ENCODE measurements around the gene AKNAD1. TPM values are rescaled to one million over a fixed set of nuclear protein-coding genes. Genes with fewer than 3 reads are reported as not detected.

The AKNAD1 gene
- total RNA-seq, 6 experiments from 2014 or later: 0.39 to 0.57 TPM; not detected in 4

GRCh38 chr1:108832929-108833328 lies 24.0 kb downstream of the AKNAD1 start:
- DNase-seq: no peak
- TF ChIP-seq, protein P1, sequence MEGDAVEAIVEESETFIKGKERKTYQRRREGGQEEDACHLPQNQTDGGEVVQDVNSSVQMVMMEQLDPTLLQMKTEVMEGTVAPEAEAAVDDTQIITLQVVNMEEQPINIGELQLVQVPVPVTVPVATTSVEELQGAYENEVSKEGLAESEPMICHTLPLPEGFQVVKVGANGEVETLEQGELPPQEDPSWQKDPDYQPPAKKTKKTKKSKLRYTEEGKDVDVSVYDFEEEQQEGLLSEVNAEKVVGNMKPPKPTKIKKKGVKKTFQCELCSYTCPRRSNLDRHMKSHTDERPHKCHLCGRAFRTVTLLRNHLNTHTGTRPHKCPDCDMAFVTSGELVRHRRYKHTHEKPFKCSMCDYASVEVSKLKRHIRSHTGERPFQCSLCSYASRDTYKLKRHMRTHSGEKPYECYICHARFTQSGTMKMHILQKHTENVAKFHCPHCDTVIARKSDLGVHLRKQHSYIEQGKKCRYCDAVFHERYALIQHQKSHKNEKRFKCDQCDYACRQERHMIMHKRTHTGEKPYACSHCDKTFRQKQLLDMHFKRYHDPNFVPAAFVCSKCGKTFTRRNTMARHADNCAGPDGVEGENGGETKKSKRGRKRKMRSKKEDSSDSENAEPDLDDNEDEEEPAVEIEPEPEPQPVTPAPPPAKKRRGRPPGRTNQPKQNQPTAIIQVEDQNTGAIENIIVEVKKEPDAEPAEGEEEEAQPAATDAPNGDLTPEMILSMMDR (IDR thresholded peaks at IDR 0.05): no peak
- H3K36me3 Mint-ChIP-seq (ENCODE audit: low read depth): no peaks in the 10 kb centered on the region
- no peak overlapping the region for H3K27ac Mint-ChIP-seq
- H3K4me1 Mint-ChIP-seq (ENCODE audit: low read depth): peaks cover 43% of the 10 kb centered on the region
- no peaks in the 10 kb centered on the region for H3K9me3 Mint-ChIP-seq
- H3K27me3 Mint-ChIP-seq (ENCODE audit: insufficient read depth): no peaks in the 10 kb centered on the region; the same call in 1 of the 2 replicates
- H3K4me3 Mint-ChIP-seq: no peak overlapping the region

- DNase-seq: peak; percentile 61
- Mint-ChIP-seq H3K4me1 (ENCODE audit: low read depth) (peaks cover 47% of the 10 kb centered on the region), H3K27me3 (ENCODE audit: insufficient read depth) (no peaks in the 10 kb centered on the region; the same call in 1 of the 2 replicates), H3K4me3 (peak overlapping the region; percentile 86), H3K27ac (peak overlapping the region; percentile 99), H3K36me3 (ENCODE audit: low read depth) (no peaks in the 10 kb centered on the region), H3K9me3 (no peaks in the 10 kb centered on the region)
- TF ChIP-seq, protein P1 (IDR thresholded peaks at IDR 0.05): no peak
These were observed 25.7 kb downstream of the AKNAD1 start for GRCh38 chr1:108831225-108831624.

DNA sequence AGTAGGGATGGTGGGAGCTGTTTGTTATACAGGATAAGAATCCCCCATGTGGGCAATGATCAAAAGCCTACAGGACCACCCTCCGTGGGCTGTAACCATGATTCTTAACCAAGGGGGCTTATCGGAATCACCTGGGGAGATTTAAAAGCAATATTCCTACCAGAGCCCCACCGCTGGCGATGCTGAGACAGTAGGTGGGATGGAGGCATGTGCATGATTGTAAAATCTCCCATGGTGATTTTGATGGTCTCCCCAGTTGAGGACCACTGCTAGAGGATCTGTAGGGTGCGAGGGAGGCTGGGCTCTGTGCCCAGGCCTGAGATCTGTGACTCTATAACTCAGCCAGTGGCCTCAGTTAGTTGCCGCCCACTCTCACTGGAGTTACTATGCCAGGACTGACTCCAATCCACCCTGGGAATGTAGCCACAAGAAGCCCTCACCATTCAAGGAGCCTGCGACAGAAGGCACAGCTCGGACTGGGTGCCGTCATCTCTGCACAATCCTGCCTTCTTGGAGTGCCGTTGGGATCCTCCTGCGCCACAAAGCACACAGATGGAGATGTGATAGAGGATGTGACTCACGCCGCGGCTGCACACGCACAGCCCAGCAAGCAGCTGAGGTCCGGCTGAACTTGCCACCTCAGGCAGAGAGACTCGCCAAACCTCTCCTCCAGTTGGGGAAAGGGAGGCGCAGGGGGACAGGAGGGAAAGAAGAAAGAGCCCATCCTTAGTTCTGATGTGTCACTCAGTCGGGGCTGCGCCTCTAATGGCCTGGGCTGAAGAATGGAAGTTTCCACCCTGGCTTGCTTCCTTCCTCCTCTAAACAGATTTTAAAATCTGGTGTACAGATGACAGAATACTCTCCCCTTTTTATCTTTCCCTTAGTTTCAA lies 26.5 kb downstream of the AKNAD1 start:
- H3K4me3 Mint-ChIP-seq: peak overlapping the region; percentile 86
- peaks cover 47% of the 10 kb centered on the region for H3K4me1 Mint-ChIP-seq (ENCODE audit: low read depth)
- peak; percentile 97 for DNase-seq
- no peaks in the 10 kb centered on the region for H3K9me3 Mint-ChIP-seq
- H3K36me3 Mint-ChIP-seq (ENCODE audit: low read depth): no peaks in the 10 kb centered on the region
- H3K27me3 Mint-ChIP-seq (ENCODE audit: insufficient read depth): no peaks in the 10 kb centered on the region; the same call in 1 of the 2 replicates
- peak overlapping the region; percentile 99 for H3K27ac Mint-ChIP-seq
- TF ChIP-seq, protein P1 (IDR thresholded peaks at IDR 0.05): no peak

- Mint-ChIP-seq H3K27ac (peak overlapping the region; percentile 99), H3K4me3 (peak overlapping the region; percentile 86), H3K9me3 (no peaks in the 10 kb centered on the region), H3K36me3 (ENCODE audit: low read depth) (no peaks in the 10 kb centered on the region), H3K4me1 (ENCODE audit: low read depth) (peaks cover 47% of the 10 kb centered on the region), H3K27me3 (ENCODE audit: insufficient read depth) (no peaks in the 10 kb centered on the region; the same call in 1 of the 2 replicates)
- TF ChIP-seq, protein P1 (IDR thresholded peaks at IDR 0.05): no peak
- DNase-seq: peak; percentile 51
These were observed 27.4 kb downstream of the AKNAD1 start for GRCh38 chr1:108829498-108829916.

GRCh38 chr1:108828074-108828961 lies 28.6 kb downstream of the AKNAD1 start:
- DNase-seq: peak; percentile 71
- Mint-ChIP-seq H3K4me3 (peak overlapping the region; percentile 25), H3K36me3 (ENCODE audit: low read depth) (no peaks in the 10 kb centered on the region), H3K4me1 (ENCODE audit: low read depth) (peaks cover 47% of the 10 kb centered on the region), H3K27ac (peak overlapping the region; percentile 62), H3K9me3 (no peaks in the 10 kb centered on the region), H3K27me3 (ENCODE audit: insufficient read depth) (no peaks in the 10 kb centered on the region)
- TF ChIP-seq, protein P1 (IDR thresholded peaks at IDR 0.05): peak; percentile 96
